NOMO-1 treated with dmso at 0.1 percent for 144 hours (cell line): ENCODE data around the gene ADAT3.

Source experiments
- DNase-seq: peaks from one replicate; lab custom pipeline; 2025; ENCODE audit not compliant: unreplicated experiment; lab: John Stamatoyannopoulos, UW

ADAT3 gene

DNA sequence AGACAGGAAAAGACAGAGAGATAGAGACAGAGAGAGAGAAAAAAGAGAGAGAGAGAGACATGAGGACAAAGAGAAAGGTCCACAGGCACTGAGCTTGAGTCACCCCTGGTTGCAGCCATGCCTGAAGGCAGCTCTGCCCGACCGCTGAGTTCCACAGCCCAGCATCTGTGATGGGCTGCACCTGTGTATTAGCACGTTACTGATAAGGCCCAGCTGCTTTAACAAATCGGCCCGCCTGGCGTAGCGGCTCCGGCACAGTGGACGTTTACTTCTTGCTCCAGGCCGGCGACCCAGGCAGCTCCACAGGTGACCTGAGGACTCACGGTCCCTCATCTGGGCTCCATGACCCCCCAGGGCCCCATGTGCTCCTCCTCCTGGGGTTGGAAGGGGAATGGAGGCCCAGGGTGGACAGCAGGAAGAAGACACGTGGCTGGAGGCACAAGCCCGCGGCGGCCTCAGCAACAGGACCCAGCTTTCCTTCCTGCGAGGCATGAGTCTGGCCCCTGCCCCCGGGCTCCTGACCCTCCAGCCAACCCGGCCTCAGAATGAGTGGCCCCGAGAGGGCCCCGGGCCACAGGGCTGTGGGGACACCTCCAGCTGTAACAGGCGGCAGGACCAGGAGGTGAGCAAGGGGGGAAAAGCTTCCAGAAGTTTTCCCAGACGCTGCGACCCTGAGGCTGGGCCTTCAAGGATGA is 31.9 kb downstream of the ADAT3 start:
- DNase-seq = no peak

DNA sequence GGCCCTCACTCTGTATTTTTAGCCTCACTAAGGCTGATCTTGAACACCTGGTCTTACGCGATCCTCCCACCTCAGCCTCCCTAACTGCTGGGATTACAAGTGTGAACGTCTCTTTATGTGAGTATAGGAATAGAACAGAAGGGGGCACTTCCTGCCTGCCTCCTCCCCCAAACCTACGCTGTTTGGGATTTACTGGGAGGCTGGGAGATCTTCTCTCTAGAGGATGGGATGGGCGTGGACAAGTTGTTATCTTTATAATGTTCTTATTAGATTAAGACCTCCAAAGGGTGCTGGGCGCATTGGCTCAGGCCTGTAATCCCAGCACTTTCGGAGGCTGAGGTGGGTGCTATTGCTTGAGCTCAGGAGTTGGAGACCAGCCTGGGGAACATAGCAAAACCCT is 32.9 kb downstream of the ADAT3 start:
- DNase-seq = no peak

DNA sequence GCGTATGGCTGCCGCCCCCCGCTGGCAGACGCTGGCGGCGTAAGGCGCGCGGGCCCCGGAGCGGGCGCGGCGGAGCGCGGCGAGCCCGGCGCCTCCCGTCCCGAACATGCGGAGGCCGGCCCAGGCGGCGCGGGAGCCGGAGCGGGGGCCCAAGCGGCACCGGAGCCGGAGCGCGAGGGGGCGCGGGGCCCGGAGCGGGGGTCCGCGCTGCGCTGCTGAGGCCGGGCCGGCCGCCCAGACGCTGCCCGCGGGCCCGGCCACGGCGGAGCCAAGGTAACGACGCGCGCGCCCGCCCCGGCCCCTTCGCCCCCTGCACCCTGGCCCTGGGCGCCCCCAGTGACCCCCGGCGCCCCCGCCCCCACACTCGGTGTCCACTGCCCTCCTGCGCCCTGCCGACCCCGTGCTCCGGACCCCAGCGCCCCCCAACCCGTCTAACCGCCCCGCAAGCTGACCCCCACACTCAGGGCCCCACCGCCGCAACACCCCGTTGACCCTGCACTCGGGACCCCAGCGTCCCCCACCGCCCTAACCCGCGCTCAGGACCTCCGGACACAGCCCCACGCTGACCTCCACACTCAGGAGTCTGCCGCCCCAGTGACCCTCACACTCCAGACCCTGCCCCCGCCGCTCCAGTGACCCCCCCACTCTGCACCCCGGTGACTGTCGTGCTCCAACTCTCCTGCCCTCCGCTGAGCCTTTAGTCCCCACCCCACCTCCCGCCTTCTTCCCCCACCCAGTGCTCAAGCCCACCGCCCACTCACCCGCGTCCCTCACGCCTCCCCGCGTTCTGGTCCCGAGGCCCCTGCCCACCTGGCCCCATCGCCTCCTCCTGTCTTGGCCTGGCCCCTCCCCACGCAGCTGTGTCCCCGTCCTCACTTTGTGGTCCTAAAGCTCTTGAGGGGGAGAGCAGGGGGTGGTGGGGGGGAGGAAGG is 36.2 kb downstream of the ADAT3 start, which contains the start of gene CSNK1G2:
CSNK1G2 (plus strand) TSS at position 27 of the 932 bp plus-strand sequence. CDS start 28,601 bp downstream, outside the sequence.
- no peak for DNase-seq

GRCh38 chr19:1942078-1942933 is 37.1 kb downstream of the ADAT3 start:
- DNase-seq = peak; percentile 51

DNA sequence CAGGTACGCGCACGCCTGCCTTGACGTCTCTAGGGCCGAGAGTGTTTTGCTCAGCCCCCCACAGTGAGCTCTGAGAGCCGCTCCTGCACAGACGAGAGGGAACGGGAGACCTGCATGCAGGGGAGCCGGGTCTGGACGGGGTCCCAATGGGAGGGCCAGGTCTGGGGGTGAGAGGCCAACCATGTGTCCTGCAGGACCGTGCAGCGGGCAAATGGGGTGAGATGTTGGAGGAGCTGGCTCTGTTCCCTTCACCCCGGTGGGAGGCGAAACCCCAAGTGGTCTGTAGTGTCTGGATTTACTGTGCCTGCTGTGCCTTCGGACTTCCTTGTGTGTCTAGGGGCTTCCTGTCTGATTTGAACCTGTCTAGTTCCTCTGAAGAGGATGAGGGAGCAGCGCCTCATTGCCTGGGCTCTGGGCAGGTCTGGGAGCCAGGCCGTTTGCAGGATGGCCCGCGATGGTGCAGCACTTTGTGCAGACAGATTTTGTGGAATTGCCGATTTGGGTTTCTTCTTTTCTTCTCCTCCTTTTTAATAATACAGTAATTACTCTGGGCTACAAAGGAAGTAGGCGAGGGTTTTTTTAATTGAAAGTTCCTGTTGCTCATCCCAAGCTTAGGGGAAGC is 37.8 kb downstream of the ADAT3 start:
- DNase-seq = no peak

- DNase-seq = no peak
Observed at GRCh38 chr19:1943661-1944087, 38.5 kb downstream of the ADAT3 start.

GRCh38 chr19:1944088-1944915 is 39.1 kb downstream of the ADAT3 start:
- DNase-seq = no peak

GRCh38 chr19:1944916-1945561 is 39.8 kb downstream of the ADAT3 start:
- DNase-seq = no peak

DNA sequence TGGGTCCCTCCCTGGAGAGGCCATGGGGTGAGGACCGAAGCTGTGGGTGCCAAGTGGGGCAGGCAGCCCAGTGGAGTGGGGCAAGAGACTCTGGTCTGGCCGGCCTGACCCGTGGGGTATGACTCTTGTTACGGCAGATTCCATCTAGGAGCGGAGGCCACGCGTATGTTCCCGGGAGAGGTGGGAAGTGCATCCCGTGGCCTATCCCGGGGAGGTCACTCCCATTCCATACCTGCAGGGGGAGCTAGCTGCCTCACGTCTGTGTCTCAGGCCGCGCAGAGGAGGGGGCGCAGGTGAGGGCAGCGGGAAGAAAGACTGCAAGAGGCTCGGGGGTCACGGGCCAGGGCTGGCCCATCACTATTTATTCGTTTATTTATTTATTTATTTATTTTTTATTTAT is 40.7 kb downstream of the ADAT3 start:
- DNase-seq = no peak

GRCh38 chr19:1947651-1948209 is 42.5 kb downstream of the ADAT3 start:
- no peak for DNase-seq

DNA sequence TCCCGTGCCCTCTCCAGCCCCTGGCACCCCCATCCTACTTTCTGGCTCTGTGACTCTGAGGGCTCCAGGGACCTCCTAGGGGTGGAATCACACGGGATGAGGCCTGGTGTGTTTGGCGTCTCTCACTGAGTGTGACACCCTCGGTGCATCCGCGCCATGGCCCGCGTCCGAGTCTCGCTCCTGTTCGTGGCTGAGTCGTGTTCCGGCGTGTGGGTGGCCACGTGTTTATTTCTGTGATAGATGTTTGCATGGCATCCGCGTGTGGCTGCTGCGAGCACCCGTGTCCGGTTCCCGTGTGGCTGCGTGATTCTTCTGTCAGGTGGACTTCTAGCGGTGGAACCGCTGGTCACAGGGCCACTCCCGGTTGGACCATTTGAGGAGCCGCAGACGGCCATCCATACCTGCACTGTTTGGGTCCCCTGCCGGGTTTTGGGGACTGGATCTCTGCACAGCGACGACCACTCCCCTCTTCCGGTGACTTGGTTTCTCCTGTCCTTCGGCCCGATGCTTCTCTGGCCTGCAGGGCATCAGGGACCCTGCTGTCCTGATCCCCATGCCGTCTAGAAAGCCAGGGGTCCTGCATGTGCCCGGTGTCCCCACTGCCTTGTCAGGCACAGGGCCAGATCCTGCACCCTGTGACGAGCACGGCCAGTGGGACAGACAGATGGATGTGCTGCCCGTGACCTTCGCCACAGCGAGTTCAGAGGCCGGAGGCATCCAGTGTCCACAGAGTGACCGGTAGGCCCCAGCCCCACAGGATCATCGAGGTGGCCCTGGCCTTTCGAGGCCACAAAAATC is 44.3 kb downstream of the ADAT3 start:
- no peak for DNase-seq

DNA sequence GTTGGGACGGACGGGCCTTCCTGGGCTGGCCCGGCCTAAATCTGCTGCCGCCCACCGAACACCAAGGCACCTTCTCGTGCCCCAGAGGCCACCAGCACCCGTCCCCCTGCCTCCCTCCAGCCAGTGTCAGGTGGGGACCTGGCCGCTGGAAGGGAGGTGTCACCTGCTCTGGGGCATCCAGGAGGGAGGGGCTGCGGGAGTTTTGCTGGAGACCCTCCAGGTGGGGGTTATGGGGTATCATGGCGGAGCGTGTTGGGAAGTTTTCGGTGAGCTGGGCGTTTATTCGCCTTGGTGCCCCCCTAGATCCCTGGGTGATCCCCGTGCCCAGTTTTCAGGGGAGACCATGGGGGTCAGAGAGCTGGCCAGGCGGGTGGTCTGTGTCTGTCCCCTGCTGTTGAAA is 45.4 kb downstream of the ADAT3 start:
- DNase-seq = no peak

GRCh38 chr19:1952635-1953034 is 47.4 kb downstream of the ADAT3 start:
- no peak for DNase-seq

DNA sequence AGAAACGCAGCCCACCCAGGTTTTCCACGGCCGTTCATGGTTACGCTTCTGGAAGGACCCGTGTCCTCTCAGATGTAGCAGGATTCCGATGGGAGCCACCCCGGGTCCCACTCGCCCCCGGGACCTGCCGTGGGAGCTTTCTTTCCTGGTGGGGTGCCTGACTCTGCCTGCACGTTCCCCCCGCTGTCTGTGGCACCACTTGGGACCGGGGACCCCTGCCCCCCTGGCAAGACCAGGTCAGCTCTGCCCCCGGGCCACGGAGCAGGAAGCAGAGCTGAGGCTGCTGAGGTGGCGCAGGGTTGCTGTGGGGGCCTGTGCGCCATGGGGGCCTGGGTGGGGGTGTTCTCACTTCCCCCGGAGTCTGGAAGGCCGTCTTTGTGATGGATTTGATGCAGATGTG is 47.8 kb downstream of the ADAT3 start:
- DNase-seq = no peak

- no peak for DNase-seq
Observed at GRCh38 chr19:1953441-1954094, 48.4 kb downstream of the ADAT3 start.

- DNase-seq = no peak
Observed at GRCh38 chr19:1954532-1954933, 49.3 kb downstream of the ADAT3 start.

GRCh38 chr19:1955171-1956121 is 50.2 kb downstream of the ADAT3 start:
- no peak for DNase-seq
